Mucosa of rectum (tissue), 2 donors: ENCODE measurements around the gene HIC2.

Experiments used
- H3K27ac ChIP-seq, 2 donors: one replicate each; pipeline ENCODE4 v1.7.0; 2013; ENCODE audit warnings: inconsistent platforms in 2 of 2, low read depth in 2 of 2, low read length in 2 of 2
- H3K27me3 ChIP-seq, 2 donors: one replicate each; pipeline ENCODE4 v1.7.0; 2013; ENCODE audit warnings: low read length in 2 of 2; ENCODE audit not compliant: control insufficient read depth in 2 of 2, insufficient read depth in 2 of 2
- H3K36me3 ChIP-seq, 2 donors: one replicate each; pipeline ENCODE4 v1.7.0; 2013; ENCODE audit warnings: low read length in 2 of 2; ENCODE audit not compliant: control insufficient read depth in 2 of 2, insufficient read depth in 2 of 2
- H3K4me1 ChIP-seq, 2 donors: one replicate each; pipeline ENCODE4 v1.7.0; 2013; ENCODE audit warnings: low read length in 2 of 2, mild to moderate bottlenecking in 1 of 2; ENCODE audit not compliant: control insufficient read depth in 2 of 2, insufficient read depth in 2 of 2
- H3K4me3 ChIP-seq, 2 donors: one replicate each; pipeline ENCODE4 v1.7.0; 2013; ENCODE audit warnings: low read length in 2 of 2
- H3K9ac ChIP-seq, 2 donors: one replicate each; pipeline ENCODE4 v1.7.0; 2013; ENCODE audit warnings: low read length in 2 of 2, low read depth in 1 of 2, mild to moderate bottlenecking in 1 of 2
- H3K9me3 ChIP-seq, 2 donors: one replicate each; pipeline ENCODE4 v1.7.0; 2013; ENCODE audit warnings: low read length in 2 of 2; ENCODE audit not compliant: control insufficient read depth in 2 of 2
- donor health status: healthy.
- donor health status: Normal muscosa, but diverticular disease.

HIC2 gene

DNA sequence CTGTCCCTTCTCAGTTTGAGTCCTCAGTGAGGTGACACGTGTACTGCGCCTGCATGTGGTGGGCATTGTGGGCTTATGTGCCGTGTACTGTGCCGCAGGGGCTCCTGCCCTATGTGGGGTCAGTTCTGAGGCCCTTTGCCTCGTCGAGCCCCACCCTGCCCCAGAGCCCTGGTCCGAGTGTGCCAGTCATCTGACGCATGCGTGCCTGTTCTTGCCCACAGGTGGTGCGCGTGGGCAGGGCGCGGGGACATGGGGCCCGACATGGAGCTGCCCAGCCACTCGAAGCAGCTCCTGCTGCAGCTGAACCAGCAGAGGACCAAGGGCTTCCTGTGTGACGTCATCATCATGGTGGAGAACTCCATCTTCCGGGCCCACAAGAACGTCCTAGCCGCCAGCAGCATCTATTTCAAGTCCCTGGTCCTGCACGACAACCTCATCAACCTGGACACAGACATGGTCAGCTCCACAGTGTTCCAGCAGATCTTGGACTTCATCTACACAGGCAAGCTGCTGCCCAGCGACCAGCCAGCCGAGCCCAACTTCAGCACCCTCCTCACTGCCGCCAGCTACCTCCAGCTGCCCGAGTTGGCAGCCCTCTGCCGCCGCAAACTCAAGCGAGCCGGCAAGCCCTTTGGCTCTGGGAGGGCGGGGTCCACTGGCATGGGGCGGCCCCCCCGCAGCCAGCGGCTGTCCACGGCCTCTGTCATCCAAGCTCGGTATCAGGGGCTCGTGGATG is 27.7 kb downstream of the HIC2 start:
- H3K27me3 ChIP-seq = no peaks in the 10 kb centered on the region
- no peak overlapping the region for H3K9ac ChIP-seq
- no peak overlapping the region for H3K4me3 ChIP-seq
- H3K9me3 ChIP-seq = no peaks in the 10 kb centered on the region
- H3K27ac ChIP-seq = no peak overlapping the region
- peaks cover 10 to 19% of the 10 kb centered on the region in 2 donors for H3K36me3 ChIP-seq
- H3K4me1 ChIP-seq = no peaks in the 10 kb centered on the region

- no peak overlapping the region for H3K9ac ChIP-seq
- H3K36me3 ChIP-seq = peaks cover 10 to 19% of the 10 kb centered on the region in 2 donors
These were observed 28.4 kb downstream of the HIC2 start for GRCh38 chr22:21445437-21446127.

DNA sequence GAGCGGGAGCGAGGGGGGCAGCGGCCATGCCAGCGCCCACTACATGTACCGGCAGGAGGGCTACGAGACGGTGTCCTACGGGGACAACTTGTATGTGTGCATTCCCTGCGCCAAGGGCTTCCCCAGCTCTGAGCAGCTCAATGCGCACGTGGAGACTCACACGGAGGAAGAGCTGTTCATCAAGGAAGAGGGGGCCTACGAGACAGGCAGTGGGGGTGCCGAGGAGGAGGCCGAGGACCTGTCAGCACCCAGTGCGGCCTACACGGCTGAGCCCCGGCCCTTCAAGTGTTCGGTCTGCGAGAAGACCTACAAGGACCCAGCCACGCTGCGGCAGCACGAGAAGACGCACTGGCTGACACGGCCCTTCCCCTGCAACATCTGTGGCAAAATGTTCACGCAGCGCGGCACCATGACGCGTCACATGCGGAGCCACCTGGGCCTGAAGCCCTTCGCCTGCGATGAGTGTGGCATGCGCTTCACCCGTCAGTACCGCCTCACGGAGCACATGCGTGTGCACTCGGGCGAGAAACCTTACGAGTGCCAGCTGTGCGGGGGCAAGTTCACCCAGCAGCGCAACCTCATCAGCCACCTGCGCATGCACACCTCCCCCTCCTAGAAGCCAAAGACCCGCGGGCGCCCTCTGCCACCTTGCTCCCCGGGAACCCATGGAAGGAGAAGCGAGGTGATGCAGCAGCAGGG is 29.1 kb downstream of the HIC2 start:
- Histone ChIP-seq H3K9ac (no peak overlapping the region), H3K36me3 (peaks cover 10 to 19% of the 10 kb centered on the region in 2 donors), H3K27me3 (no peaks in the 10 kb centered on the region), H3K9me3 (no peaks in the 10 kb centered on the region), H3K27ac (no peak overlapping the region), H3K4me3 (no peak overlapping the region), H3K4me1 (no peaks in the 10 kb centered on the region)

More at GRCh38 chr22:21445437-21446127, 28.4 kb downstream of the HIC2 start:
- Histone ChIP-seq H3K9me3 (no peaks in the 10 kb centered on the region), H3K4me3 (no peak overlapping the region), H3K27me3 (no peaks in the 10 kb centered on the region), H3K4me1 (no peaks in the 10 kb centered on the region), H3K27ac (no peak overlapping the region)

GRCh38 chr22:21446827-21447690 is 29.9 kb downstream of the HIC2 start:
- no peaks in the 10 kb centered on the region for H3K27me3 ChIP-seq
- H3K9me3 ChIP-seq = no peaks in the 10 kb centered on the region
- peaks cover 10 to 19% of the 10 kb centered on the region in 2 donors for H3K36me3 ChIP-seq
- no peak overlapping the region for H3K27ac ChIP-seq
- no peak overlapping the region for H3K4me3 ChIP-seq
- H3K4me1 ChIP-seq = no peaks in the 10 kb centered on the region
- H3K9ac ChIP-seq = no peak overlapping the region

DNA sequence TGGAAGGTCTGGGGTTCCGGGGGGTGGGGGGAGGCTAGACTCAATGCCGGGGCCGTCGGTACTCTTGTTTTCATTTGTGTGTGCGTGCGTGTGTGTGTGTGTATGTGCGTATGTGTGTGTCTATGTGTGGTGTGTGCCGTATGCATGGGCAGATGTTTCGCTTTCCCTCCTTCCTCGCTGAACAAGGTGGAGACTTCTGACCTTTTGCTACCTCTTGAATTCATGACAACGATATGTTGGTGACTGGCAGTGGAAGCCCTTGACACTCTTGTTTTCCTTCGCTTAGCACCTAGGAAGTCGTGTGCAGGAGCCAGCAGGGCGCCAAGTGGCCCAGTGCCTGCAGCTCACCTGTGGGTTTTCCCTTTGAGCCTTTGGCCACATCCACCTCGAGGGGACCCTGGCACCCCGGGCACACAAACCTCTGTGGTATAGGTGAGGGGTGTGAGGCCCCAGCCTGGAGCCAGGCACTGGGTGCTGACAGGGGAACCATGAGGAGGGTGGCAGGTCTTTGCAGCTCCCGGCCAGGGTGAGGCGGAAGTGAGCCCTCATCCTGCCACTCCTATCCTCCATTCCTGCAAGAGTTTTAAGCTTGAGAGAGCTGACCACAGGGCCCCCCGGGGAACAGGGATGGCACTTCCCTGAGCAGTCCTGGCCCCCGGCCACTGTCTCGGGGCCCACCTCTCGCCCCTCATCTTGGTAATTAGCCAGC is 30.7 kb downstream of the HIC2 start:
- no peak overlapping the region for H3K4me3 ChIP-seq
- H3K4me1 ChIP-seq = no peaks in the 10 kb centered on the region
- no peak overlapping the region for H3K9ac ChIP-seq
- no peaks in the 10 kb centered on the region for H3K9me3 ChIP-seq
- H3K36me3 ChIP-seq = peaks cover 10 to 19% of the 10 kb centered on the region in 2 donors
- H3K27ac ChIP-seq = no peak overlapping the region
- H3K27me3 ChIP-seq = no peaks in the 10 kb centered on the region

DNA sequence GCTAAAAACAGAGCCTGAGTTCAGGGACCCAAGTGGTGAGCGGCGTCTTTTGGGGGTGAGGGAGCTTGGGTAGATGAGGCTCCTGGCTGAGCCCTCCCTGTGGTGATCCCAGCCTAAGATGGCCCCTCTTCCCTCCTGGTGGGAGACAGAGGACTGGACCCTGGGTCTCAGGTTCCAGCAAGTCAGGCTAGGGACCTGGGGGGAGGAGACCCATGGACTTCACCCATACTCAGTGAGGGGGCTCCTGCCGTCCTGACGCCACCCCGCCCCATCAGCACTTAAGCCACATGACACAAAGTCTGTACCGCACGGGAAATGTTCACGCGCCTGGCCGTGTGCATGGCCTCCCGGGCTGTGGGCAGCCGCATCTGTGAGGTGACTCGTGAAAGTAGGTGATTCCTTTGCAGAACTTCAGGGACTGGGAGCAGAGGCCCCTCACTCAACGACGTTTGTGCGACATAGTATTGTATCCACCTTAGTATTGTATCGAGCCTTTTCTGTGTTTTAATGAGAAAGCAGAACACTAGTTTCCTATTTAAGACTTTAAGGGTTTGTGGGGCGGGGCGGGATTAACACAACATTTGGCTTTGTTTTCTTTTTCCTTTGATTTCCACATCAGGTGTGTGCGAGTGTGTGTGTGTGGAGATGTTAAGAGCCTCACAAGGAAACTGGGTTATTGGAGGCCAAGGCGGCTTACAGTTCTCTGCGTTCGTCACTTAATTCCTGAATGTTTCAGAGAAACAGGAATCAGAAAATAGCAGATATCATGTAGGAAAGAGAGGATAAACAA is 31.7 kb downstream of the HIC2 start:
- Histone ChIP-seq H3K4me3 (no peak overlapping the region), H3K27me3 (no peaks in the 10 kb centered on the region), H3K9me3 (no peaks in the 10 kb centered on the region), H3K4me1 (no peaks in the 10 kb centered on the region), H3K9ac (no peak overlapping the region), H3K27ac (no peak overlapping the region), H3K36me3 (peaks cover 10 to 19% of the 10 kb centered on the region in 2 donors)

GRCh38 chr22:21449531-21450319 is 32.6 kb downstream of the HIC2 start:
- Histone ChIP-seq H3K9me3 (no peaks in the 10 kb centered on the region), H3K4me3 (no peak overlapping the region)

DNA sequence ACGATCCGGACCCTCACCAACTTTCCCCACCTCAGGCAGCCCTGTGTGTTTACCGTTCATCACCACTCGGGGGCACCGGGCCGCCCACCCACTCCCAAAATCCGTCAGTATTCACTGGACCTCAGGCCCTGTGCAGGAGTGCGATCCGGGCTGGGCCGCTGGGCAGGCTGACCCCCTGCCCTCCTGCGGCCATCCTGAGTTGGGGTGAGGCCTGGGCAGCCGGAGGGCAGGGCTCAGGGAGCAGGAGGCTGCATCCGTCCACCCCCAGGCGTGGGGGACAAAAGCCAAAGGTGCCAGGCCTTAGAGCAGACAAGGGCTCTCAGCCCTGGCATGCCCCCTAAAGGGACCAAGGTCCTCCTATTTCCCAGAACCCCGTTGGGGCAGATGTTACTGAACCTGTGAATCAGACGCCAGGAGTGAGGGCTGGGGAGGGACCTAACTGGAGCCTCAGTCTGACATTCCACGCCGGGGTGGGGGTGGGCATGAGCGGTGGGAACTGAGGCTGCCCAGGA is 33.2 kb downstream of the HIC2 start:
- H3K27ac ChIP-seq = no peak overlapping the region
- H3K9me3 ChIP-seq = no peaks in the 10 kb centered on the region
- H3K4me3 ChIP-seq = no peak overlapping the region
- no peaks in the 10 kb centered on the region for H3K4me1 ChIP-seq
- H3K27me3 ChIP-seq = no peaks in the 10 kb centered on the region
- H3K9ac ChIP-seq = no peak overlapping the region
- H3K36me3 ChIP-seq = peaks cover 7 to 15% of the 10 kb centered on the region in 2 donors

More at GRCh38 chr22:21449531-21450319, 32.6 kb downstream of the HIC2 start:
- no peaks in the 10 kb centered on the region for H3K4me1 ChIP-seq
- no peak overlapping the region for H3K9ac ChIP-seq
- no peak overlapping the region for H3K27ac ChIP-seq
- peaks cover 10 to 19% of the 10 kb centered on the region in 2 donors for H3K36me3 ChIP-seq
- no peaks in the 10 kb centered on the region for H3K27me3 ChIP-seq
